Upper lobe of left lung (tissue), 6 donors: ENCODE data around the gene TPRA1. TPM values are rescaled to one million over a fixed set of nuclear protein-coding genes. Genes with fewer than 3 reads are reported as not detected.

Experiments used
- ATAC-seq, 2 donors: fragments of 200-7000 bp; cut with Tn5 transposase; one replicate each; pipeline ENCODE4 v1.9.1; 2022; ENCODE audit warnings: mild to moderate bottlenecking in 2 of 2, moderate library complexity in 2 of 2; ENCODE audit not compliant: low FRiP score in 2 of 2
- DNase-seq, 2 donors: peaks; one replicate each; pipeline ENCODE4 v3.0.0-alpha.2; 2019 to 2020
- H3K27ac ChIP-seq, 4 donors: fragments of 200-600 bp; sonication (generic); one replicate each; pipeline ENCODE4 v1.5.1; 2016 to 2019
- H3K27me3 ChIP-seq, 4 donors: fragments of 200-600 bp; sonication (generic); one replicate each; pipeline ENCODE4 v1.5.1; 2017 to 2019
- H3K36me3 ChIP-seq, 4 donors: fragments of 200-600 bp; sonication (generic); one replicate each; pipeline ENCODE4 v1.5.1; 2016 to 2019
- H3K4me1 ChIP-seq, 4 donors: fragments of 200-600 bp; sonication (generic); one replicate each; pipeline ENCODE4 v1.5.1; 2018 to 2019
- H3K4me3 ChIP-seq, 4 donors: fragments of 200-600 bp; sonication (generic); one replicate each; pipeline ENCODE4 v1.5.1; 2017 to 2019; ENCODE audit warnings: mild to moderate bottlenecking in 2 of 4, moderate library complexity in 1 of 4
- H3K9me3 ChIP-seq, 4 donors: fragments of 200-600 bp; sonication (generic); one replicate each; pipeline ENCODE4 v1.5.1; 2018 to 2019
- CTCF ChIP-seq, 6 experiments: fragments of 450-650 bp in 4 of 6; fragments of 200-600 bp in 2 of 6; sonication (generic) in 2 of 6; IDR thresholded peaks; one replicate each; pipeline ENCODE4 v1.5.1; 2016 to 2019; ENCODE audit warnings: antibody characterized with exemption in 6 of 6
- EP300 ChIP-seq, 4 donors: sonication (generic); formaldehyde crosslinking; IDR thresholded peaks; one replicate each; pipeline ENCODE4 v1.5.1; 2017; ENCODE audit warnings: antibody characterized with exemption in 4 of 4, control low read depth in 2 of 4
- POLR2A ChIP-seq, 4 donors: fragments of 450-650 bp; IDR thresholded peaks; one replicate each; pipeline ENCODE4 v1.5.1; 2016 to 2017; ENCODE audit warnings: antibody characterized with exemption in 4 of 4, mild to moderate bottlenecking in 2 of 4
- POLR2AphosphoS5 ChIP-seq, 2 donors: sonication (generic); formaldehyde crosslinking; IDR thresholded peaks; one replicate each; pipeline ENCODE4 v1.5.1; 2017; ENCODE audit warnings: antibody characterized with exemption in 2 of 2
- WGBS, 2 donors: methylation state at CpG; one replicate each; pipeline ENCODE4 v1.1.5; 2017 to 2018; 5-methylcytosine and 5-hydroxymethylcytosine counted together
- total RNA-seq, 6 donors: library from RNA; depleted of rRNA in 4 of 6; stranded (reverse); fragments of >200 nt in 4 of 6; gene quantifications; one replicate each; pipeline versions ENCODE4 v1.1.0 to v1.2.1, GENCODE V29; 2016 to 2021
- donor health status: DM: no; HTN: no; CAD: no; lungs with moderate emphysema.
- donor health status: DM: no; HTN: yes; CAD: no; lungs with severe emphysema.

Gene TPRA1
- total RNA-seq, 6 donors from 2014 or later = 16.8 to 44.4 (median 40.3) TPM

DNA sequence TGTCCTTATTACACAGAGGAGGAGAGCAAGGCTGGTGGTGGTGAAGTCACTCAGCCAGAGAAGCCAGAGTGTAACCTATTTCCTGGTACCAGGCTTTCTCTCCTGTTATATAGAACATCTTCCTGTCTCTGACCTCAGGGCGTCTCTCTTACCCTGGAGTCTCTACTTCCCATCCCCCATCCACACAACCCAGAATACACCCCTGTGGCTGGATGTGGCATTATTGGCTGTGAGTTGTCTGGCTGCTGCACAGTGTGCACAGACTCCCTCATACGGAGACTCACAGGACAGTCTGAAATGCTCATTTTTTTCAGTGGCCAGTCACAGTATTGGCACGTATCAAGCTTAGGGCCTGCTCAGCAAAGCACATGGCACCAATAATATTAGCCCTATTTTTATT is 47.0 kb upstream of the TPRA1 start:
- DNase-seq = no peak
- no peak overlapping the region for H3K4me3 ChIP-seq
- H3K9me3 ChIP-seq = no peaks in the 10 kb centered on the region
- TF ChIP-seq POLR2AphosphoS5 (IDR thresholded peaks at IDR 0.05) = no peak
- TF ChIP-seq POLR2A (IDR thresholded peaks at IDR 0.05) = no peak
- no peak for TF ChIP-seq CTCF (IDR thresholded peaks at IDR 0.05)
- TF ChIP-seq EP300 (IDR thresholded peaks at IDR 0.05) = no peak
- H3K36me3 ChIP-seq = no peaks in the 10 kb centered on the region
- H3K4me1 ChIP-seq = no peaks in the 10 kb centered on the region
- H3K27me3 ChIP-seq = no peaks in the 10 kb centered on the region
- no peak overlapping the region for H3K27ac ChIP-seq
- ATAC-seq = no peak
- WGBS, 2 donors = 67 to 69% methylated on average over 3 of the region's 3 CpGs

DNA sequence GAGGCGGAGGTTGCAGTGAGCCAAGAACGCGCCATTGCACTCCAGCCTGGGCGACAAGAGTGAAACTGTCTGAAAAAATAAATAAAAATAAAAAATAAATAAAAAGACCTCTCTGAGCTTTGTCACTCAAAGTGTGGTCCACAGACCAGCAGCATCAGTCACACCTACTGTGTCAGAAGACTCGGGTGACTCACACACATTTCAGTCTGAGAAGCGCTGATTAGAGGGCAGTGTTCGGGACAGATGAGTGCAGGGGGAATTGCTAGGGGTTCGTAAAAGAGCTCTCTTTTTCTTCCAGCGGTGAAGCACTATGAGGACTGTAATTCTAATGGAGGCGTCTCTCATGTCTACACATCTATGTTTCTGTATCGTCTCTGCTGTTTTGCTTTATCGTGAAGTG is 44.1 kb upstream of the TPRA1 start:
- Histone ChIP-seq H3K27me3 (peaks cover 0 to 6% (median 3%) of the 10 kb centered on the region in 4 donors), H3K9me3 (no peaks in the 10 kb centered on the region), H3K36me3 (no peaks in the 10 kb centered on the region), H3K4me1 (peaks cover 7 to 9% (median 8%) of the 10 kb centered on the region in 4 donors), H3K4me3 (no peak overlapping the region), H3K27ac (no peak overlapping the region)
- no peak for ATAC-seq
- no peak for TF ChIP-seq EP300 (IDR thresholded peaks at IDR 0.05)
- no peak for TF ChIP-seq CTCF (IDR thresholded peaks at IDR 0.05)
- no peak for TF ChIP-seq POLR2A (IDR thresholded peaks at IDR 0.05)
- no peak for TF ChIP-seq POLR2AphosphoS5 (IDR thresholded peaks at IDR 0.05)
- 93 to 95% methylated on average over 12 of the region's 12 CpGs for WGBS, 2 donors
- DNase-seq = no peak

DNA sequence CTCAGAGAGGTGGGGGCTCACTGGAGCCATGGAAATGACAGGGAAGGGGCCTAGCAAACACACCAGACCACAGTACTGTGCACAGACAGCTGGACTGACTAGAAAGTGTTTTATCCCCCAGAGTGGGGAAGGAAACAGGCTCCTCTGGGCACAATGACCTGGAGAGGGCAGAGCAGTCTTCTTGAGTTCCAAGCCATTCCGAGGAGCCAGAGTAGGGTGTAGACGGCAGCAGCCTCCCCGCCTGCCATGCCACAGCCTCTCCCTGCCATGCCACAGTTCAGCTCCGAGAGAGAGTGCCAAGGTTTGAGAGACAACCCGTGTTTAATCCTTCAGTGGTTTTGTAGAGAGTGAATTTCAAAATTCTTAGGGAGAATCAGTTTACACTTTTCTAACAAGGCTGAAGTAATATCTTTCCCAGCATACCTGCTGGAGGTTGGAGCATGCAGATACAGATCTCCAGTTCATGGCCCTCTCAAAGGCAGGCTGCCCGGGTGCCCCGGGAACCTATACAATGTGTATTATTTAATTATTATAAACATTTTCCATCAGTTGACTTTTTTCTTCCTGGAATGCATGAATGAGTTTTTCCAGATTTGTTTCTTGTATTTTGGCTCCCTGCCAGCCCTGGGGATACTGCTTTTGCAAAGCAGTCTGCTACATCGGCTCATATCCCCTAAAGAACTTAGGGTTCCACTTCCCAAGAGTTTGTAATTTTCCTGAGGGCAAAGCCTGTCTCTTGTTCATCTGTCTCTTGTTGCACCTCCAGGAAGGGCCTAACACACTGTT is 41.7 kb upstream of the TPRA1 start:
- Histone ChIP-seq H3K4me1 (peaks cover 12 to 16% (median 12%) of the 10 kb centered on the region in 4 donors), H3K9me3 (no peaks in the 10 kb centered on the region), H3K27ac (no peak overlapping the region), H3K27me3 (peaks cover 0 to 11% (median 5%) of the 10 kb centered on the region in 4 donors), H3K36me3 (no peaks in the 10 kb centered on the region), H3K4me3 (no peak overlapping the region)
- TF ChIP-seq POLR2A (IDR thresholded peaks at IDR 0.05) (no peak), POLR2AphosphoS5 (IDR thresholded peaks at IDR 0.05) (no peak), EP300 (IDR thresholded peaks at IDR 0.05) (no peak), CTCF (IDR thresholded peaks at IDR 0.05) (no peak)
- DNase-seq (no peak), ATAC-seq (no peak)
- 46 to 66% methylated on average over 8 of the region's 8 CpGs for WGBS, 2 donors

- no peak overlapping the region for H3K27ac ChIP-seq
- no peaks in the 10 kb centered on the region for H3K9me3 ChIP-seq
- no peak for TF ChIP-seq EP300 (IDR thresholded peaks at IDR 0.05)
- H3K4me3 ChIP-seq = no peak overlapping the region
- H3K36me3 ChIP-seq = no peaks in the 10 kb centered on the region
- WGBS, 2 donors = 80 to 92% methylated on average over 12 of the region's 12 CpGs
- ATAC-seq = no peak
- H3K4me1 ChIP-seq = peaks cover 12 to 16% (median 12%) of the 10 kb centered on the region in 4 donors
- no peak for DNase-seq
- H3K27me3 ChIP-seq = peaks cover 0 to 11% (median 5%) of the 10 kb centered on the region in 4 donors
These were observed 40.5 kb upstream of the TPRA1 start for GRCh38 chr3:127630811-127631714.
